Activated naive CD8-positive, alpha-beta T cell treated with anti-CD3 and anti-CD28 coated beads, Interleukin-2, amount 50 U/mL, for 24 hours (primary cell): Measurements from ENCODE around the gene SLC1A5.

ENCODE experiments used
- ATAC-seq: fragments of 150-1000 bp; cut with Tn5 transposase; one replicate; pipeline ENCODE4 v1.10.0; 2021
- DNase-seq: peaks from one replicate; pipeline ENCODE4 v3.0.0; 2021
- H3K27ac Mint-ChIP-seq: one replicate; pipeline ENCODE4 v1.8.0; 2021; ENCODE audit warnings: mild to moderate bottlenecking, mixed read lengths
- H3K27me3 Mint-ChIP-seq: one replicate; pipeline ENCODE4 v1.8.0; 2021; ENCODE audit warnings: mixed read lengths
- H3K36me3 Mint-ChIP-seq: one replicate; pipeline ENCODE4 v1.8.0; 2021; ENCODE audit warnings: low read depth, mixed read lengths
- H3K4me1 Mint-ChIP-seq: one replicate; pipeline ENCODE4 v1.8.0; 2021; ENCODE audit warnings: mixed read lengths
- H3K4me3 Mint-ChIP-seq: one replicate; pipeline ENCODE4 v1.8.0; 2021; ENCODE audit warnings: mild to moderate bottlenecking, moderate library complexity, mixed read lengths
- H3K9me3 Mint-ChIP-seq: one replicate; pipeline ENCODE4 v1.8.0; 2021; ENCODE audit warnings: mixed read lengths

The SLC1A5 gene

DNA sequence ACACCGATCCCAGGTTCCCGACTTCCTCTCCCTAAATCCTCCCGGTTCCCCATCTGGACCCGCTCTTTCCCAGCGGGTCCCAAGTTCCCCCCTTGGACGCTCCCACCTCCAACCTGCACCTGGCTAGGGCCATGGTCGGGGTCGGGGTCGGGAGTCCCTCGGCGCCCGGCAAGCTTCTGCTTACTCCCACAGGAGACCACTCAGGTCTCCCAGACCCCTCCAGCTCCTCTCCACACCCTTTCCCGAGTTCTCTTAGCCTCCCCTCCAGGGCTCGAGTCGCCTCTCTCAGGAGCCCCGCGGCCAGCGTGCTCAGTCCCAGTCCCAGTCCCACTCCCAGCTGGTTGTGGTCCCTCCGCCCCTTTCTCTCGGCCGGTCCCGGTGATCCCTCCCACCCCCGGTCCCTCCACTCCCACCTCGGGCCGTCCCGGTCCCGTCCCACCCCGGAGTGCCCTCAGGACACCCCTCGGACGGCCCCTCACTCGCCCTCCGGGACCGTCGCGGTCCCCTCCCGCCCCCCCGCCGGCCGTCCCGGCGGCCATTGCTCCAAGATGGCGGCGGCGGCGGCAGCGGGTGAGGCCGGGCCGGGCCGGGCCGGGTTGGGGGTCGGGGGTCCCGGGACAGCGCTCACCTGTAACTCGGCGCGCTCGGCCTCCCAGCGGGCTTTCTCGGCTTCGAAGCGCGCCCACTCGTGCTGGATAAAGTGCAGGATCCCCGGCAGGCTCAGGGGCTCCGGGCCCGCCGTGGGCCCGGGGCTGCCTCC lies 42.7 kb downstream of the SLC1A5 start, which contains the start of gene FKRP:
Gene FKRP (plus strand): TSS at position 537 of the 760 bp plus-strand sequence. CDS start 9,394 bp downstream, outside the sequence.
- peaks cover 16% of the 10 kb centered on the region for H3K36me3 Mint-ChIP-seq
- peak; percentile 38 for ATAC-seq
- H3K27ac Mint-ChIP-seq, result peak within 1 kb of the TSS; percentile 88
- H3K27me3 Mint-ChIP-seq, result no peaks in the 10 kb centered on the region
- H3K4me1 Mint-ChIP-seq, result peaks cover 48% of the 10 kb centered on the region
- H3K4me3 Mint-ChIP-seq, result peak within 1 kb of the TSS; percentile 93
- H3K9me3 Mint-ChIP-seq, result no peaks in the 10 kb centered on the region
- DNase-seq, result peak; percentile 46

DNA sequence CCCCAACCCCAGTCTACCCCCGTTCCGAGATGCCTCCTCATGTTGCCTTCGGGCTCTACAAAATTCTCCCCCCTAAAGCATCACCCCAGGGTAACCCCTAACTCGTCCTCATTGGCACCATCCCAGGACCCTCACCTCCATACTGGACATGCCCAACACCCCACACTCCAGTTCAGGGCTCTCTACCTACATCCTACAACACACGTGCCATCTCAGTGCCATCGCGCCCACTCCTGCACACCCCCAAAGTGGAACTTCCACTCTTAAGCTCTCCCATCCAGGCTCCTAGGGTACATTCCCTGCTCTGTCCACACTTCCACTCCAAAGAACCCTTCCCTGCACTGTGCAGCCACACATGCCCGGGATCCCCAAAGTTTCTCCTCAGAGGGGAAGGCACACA lies 43.4 kb downstream of the SLC1A5 start:
- H3K27me3 Mint-ChIP-seq, result no peaks in the 10 kb centered on the region
- DNase-seq (no peak), ATAC-seq (no peak)
- H3K36me3 Mint-ChIP-seq, result peaks cover 22% of the 10 kb centered on the region
- H3K4me3 Mint-ChIP-seq, result peak overlapping the region; percentile 93
- H3K4me1 Mint-ChIP-seq, result peaks cover 53% of the 10 kb centered on the region
- no peaks in the 10 kb centered on the region for H3K9me3 Mint-ChIP-seq
- peak overlapping the region; percentile 81 for H3K27ac Mint-ChIP-seq

- ATAC-seq, result no peak
- peaks cover 53% of the 10 kb centered on the region for H3K4me1 Mint-ChIP-seq
These were observed 44.2 kb downstream of the SLC1A5 start for GRCh38 chr19:46744005-46744691.

DNA sequence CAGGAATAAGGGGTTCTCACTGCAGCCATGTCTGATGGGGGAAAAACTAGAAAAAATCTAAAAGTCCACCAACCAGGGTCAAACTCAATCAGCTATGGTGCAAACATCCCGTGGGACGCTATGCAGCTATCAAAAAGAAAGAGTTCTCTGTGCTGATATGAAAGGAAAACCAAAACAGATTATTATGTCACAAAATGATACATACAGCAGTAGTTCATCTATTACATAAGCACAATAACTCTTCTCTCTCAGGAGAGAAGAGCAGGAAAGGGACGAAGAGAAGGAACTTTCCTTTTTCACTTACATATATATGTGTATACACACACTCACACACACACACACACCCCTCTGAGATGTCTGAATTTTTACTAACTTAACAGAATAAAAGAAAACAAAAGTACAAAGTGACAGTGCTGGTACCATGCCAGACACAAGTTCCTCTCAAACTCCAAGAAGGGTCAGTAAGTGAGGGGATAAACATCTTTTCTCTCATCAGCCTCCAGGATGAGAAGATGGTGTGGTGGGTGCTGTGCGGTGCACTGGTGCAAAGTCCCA lies 45.4 kb downstream of the SLC1A5 start:
- peak overlapping the region; percentile 43 for H3K4me3 Mint-ChIP-seq
- peaks cover 50% of the 10 kb centered on the region for H3K4me1 Mint-ChIP-seq
- no peak overlapping the region for H3K27ac Mint-ChIP-seq
- H3K36me3 Mint-ChIP-seq, result peaks cover 21% of the 10 kb centered on the region
- no peak for ATAC-seq
- H3K27me3 Mint-ChIP-seq, result no peaks in the 10 kb centered on the region
- DNase-seq, result no peak
- H3K9me3 Mint-ChIP-seq, result no peaks in the 10 kb centered on the region

More at GRCh38 chr19:46744005-46744691, 44.2 kb downstream of the SLC1A5 start:
- Mint-ChIP-seq H3K36me3 (peaks cover 22% of the 10 kb centered on the region), H3K27ac (no peak overlapping the region), H3K27me3 (no peaks in the 10 kb centered on the region), H3K9me3 (no peaks in the 10 kb centered on the region), H3K4me3 (peak overlapping the region; percentile 93)
- no peak for DNase-seq

GRCh38 chr19:46741447-46741846 lies 46.9 kb downstream of the SLC1A5 start:
- Mint-ChIP-seq H3K27me3 (no peaks in the 10 kb centered on the region), H3K9me3 (no peaks in the 10 kb centered on the region), H3K27ac (no peak overlapping the region), H3K36me3 (peaks cover 29% of the 10 kb centered on the region), H3K4me3 (no peak overlapping the region), H3K4me1 (peaks cover 40% of the 10 kb centered on the region)
- no peak for ATAC-seq
- DNase-seq, result no peak

- ATAC-seq (no peak), DNase-seq (no peak)
- H3K27me3 Mint-ChIP-seq, result no peaks in the 10 kb centered on the region
- no peaks in the 10 kb centered on the region for H3K9me3 Mint-ChIP-seq
- H3K36me3 Mint-ChIP-seq, result peaks cover 34% of the 10 kb centered on the region
- no peak overlapping the region for H3K27ac Mint-ChIP-seq
- no peak overlapping the region for H3K4me3 Mint-ChIP-seq
- H3K4me1 Mint-ChIP-seq, result peaks cover 32% of the 10 kb centered on the region
These were observed 49.1 kb downstream of the SLC1A5 start for GRCh38 chr19:46739290-46739771.

GRCh38 chr19:46737761-46738171 lies 50.6 kb downstream of the SLC1A5 start:
- no peak for ATAC-seq
- Mint-ChIP-seq H3K4me1 (peaks cover 18% of the 10 kb centered on the region), H3K4me3 (no peak overlapping the region), H3K9me3 (no peaks in the 10 kb centered on the region), H3K27ac (no peak overlapping the region), H3K27me3 (no peaks in the 10 kb centered on the region), H3K36me3 (peaks cover 40% of the 10 kb centered on the region)
- DNase-seq, result no peak

DNA sequence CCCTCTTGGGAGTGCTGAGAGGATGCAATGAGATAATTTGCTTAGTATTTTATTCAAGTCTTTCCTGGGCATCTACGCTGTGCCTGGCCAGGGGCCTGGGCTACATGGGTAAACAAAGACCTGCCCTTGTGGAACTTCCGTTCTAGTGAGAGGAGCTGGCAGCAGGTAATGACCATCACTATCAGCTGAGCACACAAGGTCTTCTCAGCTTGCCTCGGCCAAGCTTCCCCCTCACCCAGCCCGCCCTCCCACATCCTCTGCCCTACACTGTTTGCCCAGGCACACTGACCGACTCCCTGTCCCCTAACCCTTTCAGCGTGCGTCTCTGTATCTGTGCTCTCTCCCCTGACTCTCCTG lies 51.1 kb downstream of the SLC1A5 start:
- Mint-ChIP-seq H3K27me3 (no peaks in the 10 kb centered on the region), H3K36me3 (peaks cover 38% of the 10 kb centered on the region), H3K27ac (no peak overlapping the region), H3K4me3 (no peak overlapping the region), H3K4me1 (peaks cover 16% of the 10 kb centered on the region), H3K9me3 (no peaks in the 10 kb centered on the region)
- ATAC-seq (no peak), DNase-seq (no peak)

GRCh38 chr19:46736531-46737297 lies 51.7 kb downstream of the SLC1A5 start:
- ATAC-seq, result no peak
- no peaks in the 10 kb centered on the region for H3K9me3 Mint-ChIP-seq
- H3K36me3 Mint-ChIP-seq, result peaks cover 38% of the 10 kb centered on the region

DNA sequence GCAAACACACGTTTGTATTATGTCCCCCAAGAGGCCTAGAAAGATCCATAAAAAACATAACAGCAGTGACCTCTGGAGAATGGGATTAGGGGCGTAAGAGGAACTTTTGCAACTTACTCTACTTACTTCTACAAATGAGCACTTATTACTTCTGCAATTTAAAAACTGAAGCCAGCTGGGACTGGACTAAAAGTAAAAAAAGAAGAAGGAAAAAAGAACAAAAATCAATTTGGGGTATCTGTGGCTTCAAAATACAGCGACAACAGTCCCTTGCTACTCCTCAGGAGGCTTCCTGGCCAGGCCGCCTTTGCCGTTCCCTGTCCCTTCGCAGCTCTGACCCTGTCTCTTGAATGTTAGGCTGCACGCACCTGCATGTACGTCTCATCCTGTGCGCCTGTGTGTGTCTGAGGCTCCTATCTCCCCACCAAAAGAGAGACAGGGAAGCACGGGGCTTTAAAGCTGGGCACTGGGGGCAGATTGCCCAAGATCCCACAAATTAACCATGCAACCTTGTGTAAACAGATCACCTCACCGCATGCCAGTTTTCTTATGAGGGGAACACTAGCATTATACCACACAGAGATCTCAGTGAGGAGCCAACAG lies 54.6 kb downstream of the SLC1A5 start:
- H3K4me3 Mint-ChIP-seq, result no peak overlapping the region
- peaks cover 40% of the 10 kb centered on the region for H3K36me3 Mint-ChIP-seq
- no peak for ATAC-seq
- H3K4me1 Mint-ChIP-seq, result peaks cover 18% of the 10 kb centered on the region
- no peaks in the 10 kb centered on the region for H3K27me3 Mint-ChIP-seq
- no peaks in the 10 kb centered on the region for H3K9me3 Mint-ChIP-seq
- H3K27ac Mint-ChIP-seq, result no peak overlapping the region
- DNase-seq, result no peak

More at GRCh38 chr19:46736531-46737297, 51.7 kb downstream of the SLC1A5 start:
- H3K4me1 Mint-ChIP-seq, result peaks cover 17% of the 10 kb centered on the region
- no peak for DNase-seq
- no peak overlapping the region for H3K4me3 Mint-ChIP-seq
- no peak overlapping the region for H3K27ac Mint-ChIP-seq
- no peaks in the 10 kb centered on the region for H3K27me3 Mint-ChIP-seq

- H3K27me3 Mint-ChIP-seq, result no peaks in the 10 kb centered on the region
- no peaks in the 10 kb centered on the region for H3K9me3 Mint-ChIP-seq
- no peak for DNase-seq
- ATAC-seq, result no peak
- peaks cover 41% of the 10 kb centered on the region for H3K36me3 Mint-ChIP-seq
- H3K27ac Mint-ChIP-seq, result no peak overlapping the region
- H3K4me3 Mint-ChIP-seq, result no peak overlapping the region
- peaks cover 21% of the 10 kb centered on the region for H3K4me1 Mint-ChIP-seq
These were observed 55.3 kb downstream of the SLC1A5 start for GRCh38 chr19:46732966-46733689.

- no peaks in the 10 kb centered on the region for H3K9me3 Mint-ChIP-seq
- peaks cover 21% of the 10 kb centered on the region for H3K4me1 Mint-ChIP-seq
- H3K36me3 Mint-ChIP-seq, result peaks cover 42% of the 10 kb centered on the region
- no peak overlapping the region for H3K4me3 Mint-ChIP-seq
- DNase-seq, result no peak
- H3K27ac Mint-ChIP-seq, result peak overlapping the region; percentile 25
- peak; percentile 2 for ATAC-seq
- H3K27me3 Mint-ChIP-seq, result no peaks in the 10 kb centered on the region
These were observed 56.0 kb downstream of the SLC1A5 start for GRCh38 chr19:46732172-46732938.

- Mint-ChIP-seq H3K9me3 (no peaks in the 10 kb centered on the region), H3K27ac (peak overlapping the region; percentile 25), H3K36me3 (peaks cover 40% of the 10 kb centered on the region), H3K27me3 (no peaks in the 10 kb centered on the region), H3K4me1 (peaks cover 21% of the 10 kb centered on the region), H3K4me3 (no peak overlapping the region)
- ATAC-seq (no peak), DNase-seq (no peak)
These were observed 56.8 kb downstream of the SLC1A5 start for GRCh38 chr19:46731584-46731983.
